H9 (cell line): ENCODE measurements around the gene MCEMP1. TPM values are rescaled to one million over a fixed set of nuclear protein-coding genes. Genes with fewer than 3 reads are reported as not detected.

ENCODE experiments used
- DNase-seq: peaks from one replicate; pipeline ENCODE4 v3.0.0-alpha.2; 2017
- H2AFZ ChIP-seq: one replicate; pipeline ENCODE4 v1.6.1; 2013; ENCODE audit warnings: mild to moderate bottlenecking, low read length, control low read depth, moderate library complexity
- H2AK5ac ChIP-seq: 2 replicates; pipeline ENCODE4 v1.6.1; 2013; ENCODE audit warnings: low read length, control low read depth, mixed read lengths; ENCODE audit not compliant: insufficient read length
- H2BK120ac ChIP-seq: one replicate; pipeline ENCODE4 v1.6.1; 2013; ENCODE audit warnings: low read depth, mild to moderate bottlenecking, low read length, control low read depth, inconsistent platforms; ENCODE audit not compliant: poor library complexity, severe bottlenecking
- H2BK12ac ChIP-seq: 2 replicates; pipeline ENCODE4 v1.6.1; 2013; ENCODE audit warnings: low read length, control low read depth, mixed read lengths, low read depth; ENCODE audit not compliant: insufficient read length
- H2BK15ac ChIP-seq: 2 replicates; pipeline ENCODE4 v1.6.1; 2013; ENCODE audit warnings: low read depth, low read length, control low read depth
- H2BK20ac ChIP-seq: one replicate; pipeline ENCODE4 v1.6.1; 2013; ENCODE audit warnings: low read depth, mild to moderate bottlenecking, low read length, control low read depth, inconsistent platforms; ENCODE audit not compliant: poor library complexity, severe bottlenecking
- H2BK5ac ChIP-seq: 2 replicates; pipeline ENCODE4 v1.6.1; 2013; ENCODE audit warnings: low read length, control low read depth, mixed read lengths; ENCODE audit not compliant: insufficient read length
- H3K14ac ChIP-seq: 2 replicates; pipeline ENCODE4 v1.6.1; 2013; ENCODE audit warnings: low read length, control low read depth; ENCODE audit not compliant: insufficient read depth
- H3K18ac ChIP-seq: 2 replicates; pipeline ENCODE4 v1.6.1; 2013; ENCODE audit warnings: low read depth, mild to moderate bottlenecking, mixed read lengths, low read length, control low read depth; ENCODE audit not compliant: insufficient read length
- H3K23ac ChIP-seq: 2 replicates; pipeline ENCODE4 v1.6.1; 2013; ENCODE audit warnings: low read length, control low read depth, mixed read lengths, low read depth; ENCODE audit not compliant: insufficient read length
- H3K23me2 ChIP-seq: 2 replicates; pipeline ENCODE4 v1.6.1; 2013; ENCODE audit warnings: low read depth, mild to moderate bottlenecking, mixed read lengths, low read length, control low read depth; ENCODE audit not compliant: insufficient read length, poor library complexity, severe bottlenecking
- H3K27ac ChIP-seq: 2 replicates; pipeline ENCODE4 v1.5.1; 2013; ENCODE audit warnings: low read length, control low read depth, mixed read lengths, low read depth; ENCODE audit not compliant: insufficient read length
- H3K27me3 ChIP-seq: 2 replicates; pipeline ENCODE4 v1.6.1; 2013; ENCODE audit warnings: low read length, control low read depth, inconsistent platforms; ENCODE audit not compliant: insufficient read depth
- H3K4ac ChIP-seq: 2 replicates; pipeline ENCODE4 v1.6.1; 2013; ENCODE audit warnings: low read depth, mild to moderate bottlenecking, control low read depth, inconsistent platforms, low read length, moderate library complexity
- H3K4me1 ChIP-seq: 2 replicates; pipeline ENCODE4 v1.6.1; 2013; ENCODE audit warnings: low read length, control low read depth, inconsistent platforms; ENCODE audit not compliant: insufficient read depth
- H3K4me2 ChIP-seq: 2 replicates; pipeline ENCODE4 v1.6.1; 2013; ENCODE audit warnings: low read length, control low read depth, mixed read lengths; ENCODE audit not compliant: insufficient read length, insufficient read depth
- H3K56ac ChIP-seq: 2 replicates; pipeline ENCODE4 v1.6.1; 2013; ENCODE audit warnings: low read depth, mild to moderate bottlenecking, mixed read lengths, low read length, control low read depth; ENCODE audit not compliant: insufficient read length
- H3K79me1 ChIP-seq: 2 replicates; pipeline ENCODE4 v1.6.1; 2013; ENCODE audit warnings: low read depth, mild to moderate bottlenecking, moderate library complexity, low read length, control low read depth, inconsistent platforms; ENCODE audit not compliant: insufficient read depth, poor library complexity, severe bottlenecking
- H3K79me2 ChIP-seq: 2 replicates; pipeline ENCODE4 v1.6.1; 2013; ENCODE audit warnings: low read length, control low read depth, inconsistent platforms; ENCODE audit not compliant: insufficient read depth
- H3K9ac ChIP-seq: 2 replicates; pipeline ENCODE4 v1.6.1; 2013; ENCODE audit warnings: low read length, control low read depth, mixed read lengths; ENCODE audit not compliant: insufficient read length; ENCODE audit errors: extremely low read depth
- H3K9me3 ChIP-seq: one replicate; pipeline ENCODE4 v1.6.1; 2013; ENCODE audit warnings: low read depth, low read length, inconsistent platforms; ENCODE audit not compliant: control insufficient read depth
- H3T11ph ChIP-seq: one replicate; pipeline ENCODE4 v1.6.1; 2013; ENCODE audit warnings: mild to moderate bottlenecking, low read length, control low read depth, inconsistent platforms
- H4K20me1 ChIP-seq: one replicate; pipeline ENCODE4 v1.6.1; 2013; ENCODE audit not compliant: control insufficient read depth, insufficient read length, insufficient read depth
- H4K5ac ChIP-seq: 2 replicates; pipeline ENCODE4 v1.6.1; 2013; ENCODE audit warnings: low read depth, mild to moderate bottlenecking, mixed read lengths, low read length, control low read depth; ENCODE audit not compliant: insufficient read length
- H4K8ac ChIP-seq: replicated peaks from 2 replicates; pipeline ENCODE4 v1.6.1; 2013; ENCODE audit warnings: low read length, control low read depth, mixed read lengths, low read depth; ENCODE audit not compliant: insufficient read length
- H4K91ac ChIP-seq: 2 replicates; pipeline ENCODE4 v1.6.1; 2013; ENCODE audit warnings: low read depth, mild to moderate bottlenecking, moderate library complexity, mixed read lengths, low read length, control low read depth; ENCODE audit not compliant: insufficient read length
- H3K27ac Mint-ChIP-seq, 3 experiments: 2 replicates in 2 of 3; 3 replicates in 1 of 3; pipeline ENCODE4 v1.8.0; 2020 to 2021; ENCODE audit warnings: mixed read lengths in 3 of 3, mild to moderate bottlenecking in 1 of 3, moderate library complexity in 1 of 3
- H3K27me3 Mint-ChIP-seq: 2 replicates; pipeline ENCODE4 v1.8.0; 2021; ENCODE audit warnings: low read depth, mild to moderate bottlenecking, moderate library complexity, mixed read lengths
- H3K36me3 Mint-ChIP-seq, 3 experiments: 2 replicates in 2 of 3; 3 replicates in 1 of 3; pipeline ENCODE4 v1.8.0; 2020 to 2021; ENCODE audit warnings: low read depth in 3 of 3, mixed read lengths in 3 of 3; ENCODE audit not compliant: insufficient read depth in 1 of 3
- H3K4me1 Mint-ChIP-seq, 2 experiments: 2 replicates each; pipeline ENCODE4 v1.8.0; 2020; ENCODE audit warnings: mixed read lengths in 2 of 2
- H3K4me3 Mint-ChIP-seq, 2 experiments: 2 replicates in 1 of 2; 3 replicates in 1 of 2; pipeline ENCODE4 v1.8.0; 2020 to 2021; ENCODE audit warnings: mild to moderate bottlenecking in 2 of 2, mixed read lengths in 2 of 2, moderate library complexity in 1 of 2
- H3K9me3 Mint-ChIP-seq, 2 experiments: 2 replicates in 1 of 2; 3 replicates in 1 of 2; pipeline ENCODE4 v1.8.0; 2020; ENCODE audit warnings: mild to moderate bottlenecking in 2 of 2, mixed read lengths in 2 of 2, moderate library complexity in 1 of 2
- WGBS: extraction: QIAGEN DNeasy Blood & Tissue Kit; methylation state at CpG from one replicate; pipeline ENCODE4 v1.1.7; 2013; ENCODE audit warnings: missing lambda C conversion rate, low lambda C conversion rate, mixed read lengths; ENCODE audit not compliant: insufficient read length; ENCODE audit errors: extremely low coverage; 5-methylcytosine and 5-hydroxymethylcytosine counted together
- total RNA-seq: library from RNA; stranded (reverse); gene quantifications from 2 replicates; pipeline ENCODE4 v1.2.1, GENCODE V29; 2021
- TF ChIP-seq, protein P1 (sequence below): fragments of 200-600 bp; sonication (generic); conservative IDR thresholded peaks from 3 replicates; pipeline ENCODE4 v1.8.0; 2021; ENCODE audit warnings: antibody characterized with exemption, mild to moderate bottlenecking

MCEMP1 gene
- total RNA-seq, 1 experiment from 2014 or later: not detected

DNA sequence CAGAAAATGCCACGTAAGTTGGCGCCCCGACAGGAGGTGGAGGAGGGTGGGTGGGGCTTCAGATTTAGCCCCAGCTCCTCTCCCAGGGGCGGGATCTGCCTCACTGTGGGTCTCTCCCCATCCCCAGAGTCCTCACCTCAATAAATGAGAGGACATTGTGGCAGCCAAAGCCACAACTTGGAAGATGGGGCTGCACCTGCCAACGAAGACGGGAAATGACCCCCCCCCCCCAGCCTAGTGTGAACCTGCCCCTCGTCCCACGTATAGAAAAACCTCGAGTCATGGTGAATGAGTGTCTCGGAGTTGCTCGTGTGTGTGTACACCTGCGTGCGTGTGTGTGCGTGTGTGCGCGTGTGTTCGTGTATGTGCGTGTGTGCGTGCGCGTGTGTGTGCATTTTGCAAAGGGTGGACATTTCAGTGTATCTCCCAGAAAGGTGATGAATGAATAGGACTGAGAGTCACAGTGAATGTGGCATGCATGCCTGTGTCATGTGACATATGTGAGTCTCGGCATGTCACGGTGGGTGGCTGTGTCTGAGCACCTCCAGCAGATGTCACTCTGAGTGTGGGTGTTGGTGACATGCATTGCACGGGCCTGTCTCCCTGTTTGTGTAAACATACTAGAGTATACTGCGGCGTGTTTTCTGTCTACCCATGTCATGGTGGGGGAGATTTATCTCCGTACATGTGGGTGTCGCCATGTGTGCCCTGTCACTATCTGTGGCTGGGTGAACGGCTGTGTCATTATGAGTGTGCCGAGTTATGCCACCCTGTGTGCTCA lies 2.3 kb downstream of the MCEMP1 start:
- Mint-ChIP-seq H3K36me3 (peaks cover 6 to 18% (median 12%) of the 10 kb centered on the region in 3 experiments), H3K9me3 (no peaks in the 10 kb centered on the region; a peak in 1 of 5 replicates), H3K27ac (no peak overlapping the region), H3K27me3 (peaks cover 48% of the 10 kb centered on the region), H3K4me3 (peak overlapping the region in 1 of 2 experiments; percentile 71; a peak in 2 of 5 replicates), H3K4me1 (peaks cover 10 to 22% of the 10 kb centered on the region in 2 experiments)
- no peak overlapping the region for H4K5ac ChIP-seq
- no peak overlapping the region for H2BK20ac ChIP-seq
- H2AFZ ChIP-seq: no peak overlapping the region
- no peak overlapping the region for H3K4me2 ChIP-seq
- TF ChIP-seq, protein P1, sequence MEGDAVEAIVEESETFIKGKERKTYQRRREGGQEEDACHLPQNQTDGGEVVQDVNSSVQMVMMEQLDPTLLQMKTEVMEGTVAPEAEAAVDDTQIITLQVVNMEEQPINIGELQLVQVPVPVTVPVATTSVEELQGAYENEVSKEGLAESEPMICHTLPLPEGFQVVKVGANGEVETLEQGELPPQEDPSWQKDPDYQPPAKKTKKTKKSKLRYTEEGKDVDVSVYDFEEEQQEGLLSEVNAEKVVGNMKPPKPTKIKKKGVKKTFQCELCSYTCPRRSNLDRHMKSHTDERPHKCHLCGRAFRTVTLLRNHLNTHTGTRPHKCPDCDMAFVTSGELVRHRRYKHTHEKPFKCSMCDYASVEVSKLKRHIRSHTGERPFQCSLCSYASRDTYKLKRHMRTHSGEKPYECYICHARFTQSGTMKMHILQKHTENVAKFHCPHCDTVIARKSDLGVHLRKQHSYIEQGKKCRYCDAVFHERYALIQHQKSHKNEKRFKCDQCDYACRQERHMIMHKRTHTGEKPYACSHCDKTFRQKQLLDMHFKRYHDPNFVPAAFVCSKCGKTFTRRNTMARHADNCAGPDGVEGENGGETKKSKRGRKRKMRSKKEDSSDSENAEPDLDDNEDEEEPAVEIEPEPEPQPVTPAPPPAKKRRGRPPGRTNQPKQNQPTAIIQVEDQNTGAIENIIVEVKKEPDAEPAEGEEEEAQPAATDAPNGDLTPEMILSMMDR: no peak
- H3K9ac ChIP-seq: no peak overlapping the region
- H3K18ac ChIP-seq: no peak overlapping the region
- H3T11ph ChIP-seq: no peak overlapping the region
- no peak overlapping the region for H2BK15ac ChIP-seq
- no peak overlapping the region for H3K56ac ChIP-seq
- H3K23me2 ChIP-seq: peaks cover 7% of the 10 kb centered on the region
- whole genome bisulfite sequencing: no CpG with 5 or more reads among the region's 30 CpGs
- no peak overlapping the region for H4K91ac ChIP-seq
- H4K8ac ChIP-seq: no peak overlapping the region
- no peak overlapping the region for H2BK5ac ChIP-seq
- no peak overlapping the region for H3K27ac ChIP-seq
- no peaks in the 10 kb centered on the region for H3K79me2 ChIP-seq
- H3K27me3 ChIP-seq: no peaks in the 10 kb centered on the region
- no peak overlapping the region for H2BK120ac ChIP-seq
- no peaks in the 10 kb centered on the region for H3K9me3 ChIP-seq
- no peak for DNase-seq
- no peak overlapping the region for H3K14ac ChIP-seq
- no peak overlapping the region for H2AK5ac ChIP-seq
- no peak overlapping the region for H3K4ac ChIP-seq
- H3K4me1 ChIP-seq: no peaks in the 10 kb centered on the region
- no peaks in the 10 kb centered on the region for H4K20me1 ChIP-seq
- H3K79me1 ChIP-seq: no peaks in the 10 kb centered on the region
- no peak overlapping the region for H2BK12ac ChIP-seq
- H3K23ac ChIP-seq: no peak overlapping the region
